Suprapubic skin (tissue), 4 donors: ENCODE results near the gene TTC21A. TPM values are rescaled to one million over a fixed set of nuclear protein-coding genes. Genes with fewer than 3 reads are reported as not detected.
A peak's percentile ranks its signal among the peaks of the same experiment; 100 is the strongest.

Source experiments
- DNase-seq, 2 donors: peaks; one replicate each; pipeline ENCODE4 v3.0.0-alpha.2; 2019; ENCODE audit warnings: low spot score in 2 of 2
- H3K27ac ChIP-seq: fragments of 200-600 bp; sonication (generic); one replicate; pipeline ENCODE4 v1.5.1; 2019
- H3K27me3 ChIP-seq: fragments of 200-600 bp; sonication (generic); one replicate; pipeline ENCODE4 v1.5.1; 2019
- H3K36me3 ChIP-seq: fragments of 200-600 bp; sonication (generic); one replicate; pipeline ENCODE4 v1.5.1; 2019
- H3K4me1 ChIP-seq: fragments of 200-600 bp; sonication (generic); one replicate; pipeline ENCODE4 v1.5.1; 2019
- H3K4me3 ChIP-seq: fragments of 200-600 bp; sonication (generic); one replicate; pipeline ENCODE4 v1.5.1; 2019; ENCODE audit warnings: mild to moderate bottlenecking
- H3K9me3 ChIP-seq: fragments of 200-600 bp; sonication (generic); one replicate; pipeline ENCODE4 v1.5.1; 2019
- EP300 ChIP-seq: sonication (generic); formaldehyde crosslinking; IDR thresholded peaks from one replicate; pipeline ENCODE4 v1.6.1; 2017; ENCODE audit warnings: antibody characterized with exemption
- POLR2A ChIP-seq, 2 donors: fragments of 450-650 bp; IDR thresholded peaks; one replicate each; pipeline ENCODE4 v1.6.1; 2017; ENCODE audit warnings: antibody characterized with exemption in 2 of 2, mild to moderate bottlenecking in 2 of 2, moderate library complexity in 2 of 2
- POLR2AphosphoS5 ChIP-seq, 3 donors: sonication (generic); formaldehyde crosslinking; IDR thresholded peaks; one replicate each; pipeline ENCODE4 v1.6.1; 2017; ENCODE audit warnings: antibody characterized with exemption in 3 of 3
- WGBS: methylation state at CpG from one replicate; pipeline ENCODE4 v1.1.5; 2018; 5-methylcytosine and 5-hydroxymethylcytosine counted together
- total RNA-seq, 4 donors: library from RNA; depleted of rRNA; stranded (reverse); fragments of >200 nt; gene quantifications; one replicate each; pipeline ENCODE4 v1.1.0, GENCODE V29; 2016
- TF ChIP-seq, protein P1 (sequence below), 2 donors: fragments of 200-600 bp in 1 of 2; fragments of 450-650 bp in 1 of 2; sonication (generic) in 1 of 2; IDR thresholded peaks; one replicate each; pipeline ENCODE4 v1.5.1; 2016 to 2019; ENCODE audit warnings: antibody characterized with exemption in 2 of 2, mild to moderate bottlenecking in 1 of 2, moderate library complexity in 1 of 2

The TTC21A gene
- total RNA-seq, 4 donors from 2014 or later = 1.2 to 11.0 (median 4.7) TPM

DNA sequence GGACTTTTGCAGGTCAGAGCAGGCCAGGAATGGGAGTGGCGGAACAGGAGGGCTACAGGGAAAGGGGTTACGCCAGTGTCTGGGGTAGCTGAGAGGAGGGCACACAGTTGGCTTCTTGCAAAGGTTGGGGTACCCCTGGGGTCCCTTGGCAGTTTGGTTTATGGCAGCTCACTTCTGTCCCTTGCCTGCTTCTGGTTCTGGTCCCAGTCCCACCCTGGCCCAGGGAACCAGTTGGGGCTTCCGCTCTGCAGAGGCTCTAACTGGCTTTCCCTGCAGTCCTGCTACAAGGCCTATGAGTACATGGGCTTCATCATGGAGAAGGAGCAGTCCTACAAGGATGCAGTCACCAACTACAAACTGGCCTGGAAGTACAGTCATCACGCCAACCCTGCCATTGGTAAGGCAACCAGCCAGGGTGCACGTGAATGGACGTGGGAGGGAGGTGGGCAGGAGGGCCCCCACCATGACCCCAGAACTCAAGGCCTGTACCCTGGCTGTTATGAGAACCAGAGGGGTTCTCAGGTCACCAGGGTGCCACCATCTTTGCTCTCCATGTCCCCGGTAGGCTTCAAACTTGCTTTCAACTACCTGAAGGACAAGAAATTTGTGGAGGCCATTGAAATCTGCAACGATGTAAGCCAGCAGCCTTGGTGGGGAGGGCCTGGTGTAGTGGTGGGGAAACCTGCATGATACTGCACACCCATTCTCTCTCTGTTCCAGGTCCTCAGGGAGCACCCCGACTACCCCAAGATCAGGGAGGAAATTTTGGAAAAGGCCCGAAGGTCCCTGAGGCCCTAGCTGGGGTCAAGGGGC is 30.7 kb downstream of the TTC21A start:
- Histone ChIP-seq H3K27me3 (no peaks in the 10 kb centered on the region), H3K4me1 (peaks cover 47% of the 10 kb centered on the region), H3K9me3 (no peaks in the 10 kb centered on the region), H3K27ac (no peak overlapping the region), H3K36me3 (peaks cover 32% of the 10 kb centered on the region), H3K4me3 (no peak overlapping the region)
- no peak for DNase-seq
- WGBS = 81% methylated on average over 10 of the region's 10 CpGs
- no peak for TF ChIP-seq POLR2A (IDR thresholded peaks at IDR 0.05)
- TF ChIP-seq POLR2AphosphoS5 (IDR thresholded peaks at IDR 0.05) = no peak
- TF ChIP-seq, protein P1, sequence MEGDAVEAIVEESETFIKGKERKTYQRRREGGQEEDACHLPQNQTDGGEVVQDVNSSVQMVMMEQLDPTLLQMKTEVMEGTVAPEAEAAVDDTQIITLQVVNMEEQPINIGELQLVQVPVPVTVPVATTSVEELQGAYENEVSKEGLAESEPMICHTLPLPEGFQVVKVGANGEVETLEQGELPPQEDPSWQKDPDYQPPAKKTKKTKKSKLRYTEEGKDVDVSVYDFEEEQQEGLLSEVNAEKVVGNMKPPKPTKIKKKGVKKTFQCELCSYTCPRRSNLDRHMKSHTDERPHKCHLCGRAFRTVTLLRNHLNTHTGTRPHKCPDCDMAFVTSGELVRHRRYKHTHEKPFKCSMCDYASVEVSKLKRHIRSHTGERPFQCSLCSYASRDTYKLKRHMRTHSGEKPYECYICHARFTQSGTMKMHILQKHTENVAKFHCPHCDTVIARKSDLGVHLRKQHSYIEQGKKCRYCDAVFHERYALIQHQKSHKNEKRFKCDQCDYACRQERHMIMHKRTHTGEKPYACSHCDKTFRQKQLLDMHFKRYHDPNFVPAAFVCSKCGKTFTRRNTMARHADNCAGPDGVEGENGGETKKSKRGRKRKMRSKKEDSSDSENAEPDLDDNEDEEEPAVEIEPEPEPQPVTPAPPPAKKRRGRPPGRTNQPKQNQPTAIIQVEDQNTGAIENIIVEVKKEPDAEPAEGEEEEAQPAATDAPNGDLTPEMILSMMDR (IDR thresholded peaks at IDR 0.05) = no peak
- TF ChIP-seq EP300 = no peak

DNA sequence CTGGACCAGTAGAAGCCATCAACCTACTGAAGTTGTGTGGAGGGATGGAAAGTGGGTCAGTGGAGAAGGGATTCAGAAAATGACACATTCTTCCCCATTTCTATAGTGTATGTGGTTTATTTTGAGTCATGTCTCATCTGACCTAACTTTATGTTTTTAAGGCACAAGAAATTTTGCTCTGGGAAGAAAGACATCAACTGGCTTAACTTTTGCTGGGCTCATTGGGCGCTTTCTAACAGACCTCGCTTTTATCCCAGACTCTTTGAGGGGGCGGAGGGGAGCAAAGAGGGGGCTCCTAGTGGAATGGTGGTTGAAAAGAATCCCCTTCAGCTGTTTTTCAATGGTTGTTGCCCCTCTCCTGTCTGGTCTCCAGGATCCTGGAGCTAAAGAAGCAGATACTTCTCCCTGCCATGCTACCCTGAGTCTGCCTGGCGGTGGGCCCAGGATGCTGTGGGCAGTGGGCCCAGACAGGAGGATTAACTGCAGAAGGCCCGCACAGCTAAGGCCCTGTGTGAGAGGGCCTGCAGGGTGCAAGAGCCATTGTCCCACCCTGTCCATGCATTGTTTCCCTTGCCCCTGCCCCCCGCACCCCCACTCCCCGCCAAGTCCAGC is 31.4 kb downstream of the TTC21A start:
- no peak for TF ChIP-seq EP300
- TF ChIP-seq, protein P1 (IDR thresholded peaks at IDR 0.05) = no peak
- no peak for TF ChIP-seq POLR2AphosphoS5 (IDR thresholded peaks at IDR 0.05)
- no peak for TF ChIP-seq POLR2A (IDR thresholded peaks at IDR 0.05)
- peaks cover 54% of the 10 kb centered on the region for H3K4me1 ChIP-seq
- H3K27ac ChIP-seq = no peak overlapping the region
- H3K27me3 ChIP-seq = no peaks in the 10 kb centered on the region
- peaks cover 33% of the 10 kb centered on the region for H3K36me3 ChIP-seq
- no peaks in the 10 kb centered on the region for H3K9me3 ChIP-seq
- WGBS = 75% methylated on average over 7 of the region's 7 CpGs
- no peak overlapping the region for H3K4me3 ChIP-seq
- DNase-seq = no peak

DNA sequence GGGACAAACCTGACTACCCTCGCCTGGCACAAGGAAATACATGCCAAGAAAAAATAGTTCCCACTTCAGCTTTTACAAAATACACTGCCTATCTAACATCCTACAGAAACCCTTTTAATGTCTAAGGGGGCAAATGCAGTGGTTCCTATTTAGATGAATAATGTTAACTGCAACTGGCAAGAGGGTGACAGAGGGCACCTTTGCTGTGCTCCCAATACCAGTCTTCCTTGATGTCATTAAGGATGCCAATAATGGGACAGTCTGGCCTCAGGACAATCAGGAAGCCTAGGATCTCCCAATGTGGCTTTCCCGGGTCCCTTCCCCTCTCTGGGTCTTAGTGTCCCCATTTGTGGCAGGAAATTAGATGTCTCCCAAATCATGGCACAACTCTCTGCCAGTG is 32.0 kb downstream of the TTC21A start:
- no peaks in the 10 kb centered on the region for H3K27me3 ChIP-seq
- peaks cover 37% of the 10 kb centered on the region for H3K36me3 ChIP-seq
- peaks cover 59% of the 10 kb centered on the region for H3K4me1 ChIP-seq
- no peak overlapping the region for H3K27ac ChIP-seq
- H3K9me3 ChIP-seq = no peaks in the 10 kb centered on the region
- DNase-seq = no peak
- WGBS = 69% methylated on average over 2 of the region's 2 CpGs
- TF ChIP-seq, protein P1 (IDR thresholded peaks at IDR 0.05) = no peak
- TF ChIP-seq EP300 (no peak), POLR2AphosphoS5 (IDR thresholded peaks at IDR 0.05) (no peak), POLR2A (IDR thresholded peaks at IDR 0.05) (no peak)
- H3K4me3 ChIP-seq = no peak overlapping the region

DNA sequence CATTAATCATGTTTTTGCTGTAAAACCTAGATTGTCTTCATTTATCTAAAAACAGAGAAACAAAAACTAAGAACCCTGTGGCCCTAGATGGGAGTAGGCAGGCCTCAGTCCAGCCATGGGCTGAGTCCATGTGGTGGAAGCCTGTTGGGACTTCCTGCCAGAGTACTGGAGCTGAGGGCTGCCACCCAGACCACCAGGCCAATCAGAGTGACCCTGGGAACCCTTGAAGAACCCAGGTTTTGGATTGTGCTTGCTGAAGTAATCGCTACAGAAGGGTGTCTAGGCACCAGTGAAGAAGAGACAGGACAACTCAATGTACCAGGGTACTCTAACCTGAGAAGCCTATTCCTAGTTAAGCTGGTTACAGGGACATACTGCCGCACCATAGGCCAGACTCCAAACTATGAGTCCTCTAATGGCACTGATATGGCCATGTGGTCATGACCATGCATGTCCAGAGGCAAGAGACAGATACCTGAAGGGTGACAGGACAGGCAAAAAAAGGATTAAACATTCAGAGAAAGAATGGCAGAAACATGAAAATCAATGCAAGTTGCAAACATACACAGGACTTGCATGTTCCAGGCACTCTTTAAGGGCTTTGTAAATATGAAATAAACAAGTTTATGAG is 33.0 kb downstream of the TTC21A start:
- H3K4me3 ChIP-seq = no peak overlapping the region
- H3K27me3 ChIP-seq = no peaks in the 10 kb centered on the region
- peaks cover 47% of the 10 kb centered on the region for H3K36me3 ChIP-seq
- peaks cover 70% of the 10 kb centered on the region for H3K4me1 ChIP-seq
- H3K27ac ChIP-seq = peak overlapping the region; percentile 94
- TF ChIP-seq POLR2A (IDR thresholded peaks at IDR 0.05) (no peak), POLR2AphosphoS5 (IDR thresholded peaks at IDR 0.05) (no peak), EP300 (no peak)
- TF ChIP-seq, protein P1 (IDR thresholded peaks at IDR 0.05) = no peak
- DNase-seq = peak in 1 of 2 donors; percentile 48
- 88% methylated on average over 2 of the region's 2 CpGs for WGBS
- no peaks in the 10 kb centered on the region for H3K9me3 ChIP-seq
